Measurements from ENCODE around the gene FAM167B.
A peak's percentile ranks its signal among the peaks of the same experiment; 100 is the strongest.

The FAM167B gene

GRCh38 chr1:32223683-32224082 lies 23.3 kb upstream of the FAM167B start:
- no peak for DNase-seq (ENCODE audit: low read depth)

GRCh38 chr1:32224285-32224684 lies 22.7 kb upstream of the FAM167B start:
- DNase-seq (ENCODE audit: low read depth): no peak

- DNase-seq (ENCODE audit: low read depth): no peak
These were observed 18.3 kb upstream of the FAM167B start for GRCh38 chr1:32228771-32229170.

- DNase-seq (ENCODE audit: low read depth): no peak
These were observed 15.1 kb upstream of the FAM167B start for GRCh38 chr1:32231843-32232432.

GRCh38 chr1:32232558-32233304 lies 14.3 kb upstream of the FAM167B start:
- DNase-seq (ENCODE audit: low read depth): no peak

GRCh38 chr1:32234792-32235191 lies 12.2 kb upstream of the FAM167B start:
- no peak for DNase-seq (ENCODE audit: low read depth)

GRCh38 chr1:32239337-32239736 lies 7.7 kb upstream of the FAM167B start:
- DNase-seq (ENCODE audit: low read depth): no peak

- no peak for DNase-seq (ENCODE audit: low read depth)
These were observed 7.3 kb upstream of the FAM167B start for GRCh38 chr1:32239790-32240139.

GRCh38 chr1:32240140-32240951 lies 6.7 kb upstream of the FAM167B start:
- no peak for DNase-seq (ENCODE audit: low read depth)

GRCh38 chr1:32241001-32241763 lies 5.8 kb upstream of the FAM167B start:
- no peak for DNase-seq (ENCODE audit: low read depth)

GRCh38 chr1:32242341-32242851 lies 4.6 kb upstream of the FAM167B start:
- no peak for DNase-seq (ENCODE audit: low read depth)

GRCh38 chr1:32247452-32247851 lies 430 bp downstream of the FAM167B start:
- no peak for DNase-seq (ENCODE audit: low read depth)

GRCh38 chr1:32247983-32248889 lies 1.2 kb downstream of the FAM167B start:
- peak; percentile 72 for DNase-seq (ENCODE audit: low read depth)

- DNase-seq (ENCODE audit: low read depth): peak; percentile 70
These were observed 3.0 kb downstream of the FAM167B start for GRCh38 chr1:32249831-32250525.

GRCh38 chr1:32250893-32251716 lies 4.1 kb downstream of the FAM167B start, which contains the start of gene LCK:
Gene LCK, plus strand, starts transcription at chr1:32251265. Its CDS starts 23,065 bp downstream, at chr1:32274330.
- peak; percentile 58 for DNase-seq (ENCODE audit: low read depth)

- DNase-seq (ENCODE audit: low read depth): no peak
These were observed 8.3 kb downstream of the FAM167B start for GRCh38 chr1:32255072-32256071.

- DNase-seq (ENCODE audit: low read depth): no peak
These were observed 9.6 kb downstream of the FAM167B start for GRCh38 chr1:32256473-32257226.

GRCh38 chr1:32257227-32257508 lies 10.1 kb downstream of the FAM167B start:
- no peak for DNase-seq (ENCODE audit: low read depth)

All from stimulated activated CD8-positive, alpha-beta memory T cell treated with anti-CD3 and anti-CD28 coated beads, Interleukin-4, amount 100 ng/mL, for 24 hours (primary cell).